Left kidney (tissue), 2 donors: Measurements from ENCODE around the gene DPYD. TPM values are rescaled to one million over a fixed set of nuclear protein-coding genes. Genes with fewer than 3 reads are reported as not detected.

Experiments used
- DNase-seq: peaks from one replicate; pipeline ENCODE4 v3.0.0-alpha.2; 2013
- polyA plus RNA-seq: library from polyadenylated mRNA; unstranded; fragments of 120-200 nt; gene quantifications from one replicate; pipeline ENCODE4 v1.2.1, GENCODE V29; 2013; ENCODE audit not compliant: insufficient read length

DPYD gene
- polyA plus RNA-seq, 1 donor = 11.9 TPM

DNA sequence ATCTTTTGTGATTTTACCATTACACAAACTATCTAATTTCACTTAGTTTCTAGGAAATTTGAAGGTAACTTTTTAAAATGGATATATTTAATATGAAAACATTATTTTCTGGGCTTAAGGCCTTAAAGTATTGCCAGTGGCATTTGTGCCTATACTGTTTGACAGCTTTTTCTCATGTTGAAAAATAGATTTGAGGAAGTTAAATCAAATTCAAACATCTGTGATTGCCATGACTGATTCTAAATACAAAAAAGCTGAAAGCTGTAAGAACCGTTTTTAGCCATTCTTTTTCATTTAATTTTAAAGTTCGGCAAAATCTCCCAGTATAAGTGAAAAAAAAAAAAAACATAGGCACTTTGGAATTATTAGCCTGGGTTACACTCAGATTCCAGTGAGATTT is 301.1 kb downstream of the DPYD start:
- no peak for DNase-seq

DNA sequence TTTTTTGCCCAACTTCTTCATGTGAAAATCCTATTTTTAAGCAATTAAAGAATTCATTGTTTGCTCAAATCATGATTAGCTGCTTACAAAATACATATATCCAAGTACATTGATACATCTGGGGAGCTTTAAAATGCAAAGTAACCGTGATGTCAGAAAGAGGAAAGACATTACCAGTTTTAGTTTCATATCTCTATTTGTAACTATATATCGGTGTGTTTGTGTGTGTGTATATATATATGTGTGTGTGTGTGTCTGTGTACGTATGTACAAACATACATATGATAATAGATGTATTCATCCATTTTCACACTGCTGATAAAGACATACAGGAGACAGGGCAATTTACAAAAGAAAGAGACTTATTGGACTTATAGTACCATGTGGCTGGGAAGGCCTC is 310.1 kb downstream of the DPYD start:
- DNase-seq = no peak

DNA sequence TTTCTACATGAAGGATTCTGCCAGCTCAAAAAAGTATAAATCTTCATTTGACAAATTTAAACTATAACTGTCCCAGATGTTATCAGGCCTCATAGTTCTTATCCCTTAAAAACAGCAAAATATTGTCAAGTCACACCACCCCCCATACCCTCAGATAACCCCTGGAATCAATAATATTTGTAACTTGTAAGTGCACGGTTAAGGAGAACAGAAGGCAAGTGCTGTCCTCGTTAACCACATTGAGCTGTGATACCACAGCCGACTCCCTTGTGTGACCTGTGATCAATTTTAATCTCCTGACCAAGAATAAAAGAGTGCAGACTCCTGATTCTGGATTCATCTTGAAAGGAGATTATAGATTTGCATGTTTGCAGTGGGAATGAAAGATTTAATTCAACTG is 310.7 kb downstream of the DPYD start:
- no peak for DNase-seq

DNA sequence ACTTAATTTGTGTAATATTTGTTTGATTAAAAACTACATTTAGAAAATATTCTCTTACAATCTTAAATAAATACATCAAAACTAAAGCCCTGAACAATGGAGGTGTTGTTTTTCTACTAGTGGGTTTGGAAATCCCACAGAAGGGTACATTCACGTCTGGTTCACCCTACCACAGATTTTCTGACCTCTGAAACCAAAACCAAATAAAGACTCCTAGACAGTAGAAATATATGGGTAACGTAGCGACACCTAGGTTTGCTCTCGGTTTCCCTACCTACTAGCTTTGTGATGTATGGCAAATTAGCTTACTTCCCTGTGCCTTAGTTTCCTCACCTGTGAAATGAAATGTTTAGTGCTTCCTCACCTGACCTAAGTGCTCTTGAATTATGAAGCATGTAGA is 312.6 kb downstream of the DPYD start:
- DNase-seq = no peak

DNA sequence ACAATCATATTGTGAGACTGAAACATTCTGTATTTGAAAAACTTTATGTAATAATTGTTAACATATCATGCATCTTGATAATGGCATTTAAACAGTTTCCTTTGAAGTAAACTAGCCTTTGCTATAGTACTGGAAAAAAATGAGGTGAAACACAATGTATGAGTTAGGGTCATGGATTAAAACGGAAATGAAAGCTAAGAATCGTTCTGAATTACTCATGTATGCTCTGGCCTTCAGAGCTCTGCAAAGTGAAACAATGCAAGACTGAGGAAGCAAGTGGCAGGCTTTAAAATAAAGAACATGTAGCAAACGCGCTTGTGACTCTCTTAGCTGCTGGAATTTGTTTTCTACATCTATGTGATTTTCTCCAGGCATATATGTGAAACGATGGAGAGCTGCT is 317.1 kb downstream of the DPYD start:
- DNase-seq = no peak

DNA sequence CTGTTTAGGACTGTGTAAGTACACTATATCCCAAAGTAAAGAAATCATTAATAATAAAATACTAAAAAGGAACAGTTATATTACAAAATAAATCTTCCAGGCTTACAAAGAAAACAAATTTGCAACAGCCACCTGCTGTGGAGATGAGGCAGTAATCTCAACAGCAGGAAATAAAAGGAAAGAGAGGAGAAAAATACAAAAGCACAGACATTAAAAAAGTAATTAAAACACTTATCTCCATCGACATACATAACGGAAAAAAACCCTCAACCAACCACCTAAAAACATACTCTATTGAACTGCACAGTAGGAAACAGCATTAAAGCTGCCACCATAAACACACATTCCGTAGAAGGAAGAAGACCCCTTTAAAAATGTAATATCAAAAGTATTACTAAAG is 317.6 kb downstream of the DPYD start:
- no peak for DNase-seq

DNA sequence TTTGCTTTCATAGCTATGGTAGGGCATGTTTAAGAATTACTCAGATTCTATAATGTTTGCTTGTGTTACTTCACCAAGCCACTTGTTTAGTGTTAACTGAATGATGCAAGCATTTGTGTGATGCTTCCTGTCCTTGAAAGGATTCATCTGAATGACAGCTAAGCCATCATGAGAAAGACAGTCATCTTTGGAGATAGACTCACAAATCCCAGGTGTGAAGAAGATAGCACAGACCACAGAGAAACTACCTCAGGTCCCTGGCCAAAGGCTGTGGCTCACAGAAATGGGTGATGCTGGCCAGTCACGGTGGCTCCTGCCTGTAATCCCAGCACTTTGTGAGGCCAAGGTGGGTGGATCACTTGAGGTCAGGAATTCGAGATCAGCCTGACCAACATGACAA is 321.4 kb downstream of the DPYD start:
- no peak for DNase-seq

DNA sequence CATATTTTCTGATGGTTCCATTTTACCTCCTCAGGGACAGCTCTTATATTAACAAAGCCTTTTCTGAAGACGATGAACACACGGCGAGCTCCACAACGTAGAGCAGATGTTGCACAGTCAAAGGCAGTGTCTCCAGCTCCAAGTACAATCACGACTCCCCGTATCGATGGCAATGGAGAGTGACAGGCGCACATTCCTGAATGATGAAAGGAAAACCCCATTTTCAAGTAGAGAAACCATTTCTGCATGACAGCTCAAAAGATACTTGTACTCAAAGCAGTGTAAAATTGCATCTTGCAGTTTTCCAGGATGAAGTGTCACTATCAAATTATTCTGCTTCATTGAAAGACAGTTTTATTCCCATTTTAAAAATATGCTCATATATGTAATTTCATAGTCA is 327.6 kb downstream of the DPYD start:
- DNase-seq = no peak

DNA sequence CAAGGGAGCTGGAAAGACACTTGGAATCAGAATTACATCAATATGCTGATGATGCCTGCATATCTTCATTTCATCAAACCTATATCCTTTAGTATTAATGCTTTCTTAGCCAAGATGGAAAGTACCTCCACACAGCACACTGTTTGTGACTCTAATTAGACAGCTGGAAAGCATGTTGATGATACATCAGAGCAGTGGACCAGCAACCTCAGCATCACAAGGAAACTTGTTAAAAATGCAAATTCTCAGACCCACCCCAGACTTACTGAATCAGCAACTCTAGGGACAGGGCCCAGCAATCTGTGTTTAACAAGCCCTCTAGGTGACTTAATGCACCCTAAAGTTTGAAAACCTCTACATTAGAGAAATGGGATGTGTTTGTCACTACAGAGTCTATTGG is 332.1 kb downstream of the DPYD start:
- DNase-seq = no peak

DNA sequence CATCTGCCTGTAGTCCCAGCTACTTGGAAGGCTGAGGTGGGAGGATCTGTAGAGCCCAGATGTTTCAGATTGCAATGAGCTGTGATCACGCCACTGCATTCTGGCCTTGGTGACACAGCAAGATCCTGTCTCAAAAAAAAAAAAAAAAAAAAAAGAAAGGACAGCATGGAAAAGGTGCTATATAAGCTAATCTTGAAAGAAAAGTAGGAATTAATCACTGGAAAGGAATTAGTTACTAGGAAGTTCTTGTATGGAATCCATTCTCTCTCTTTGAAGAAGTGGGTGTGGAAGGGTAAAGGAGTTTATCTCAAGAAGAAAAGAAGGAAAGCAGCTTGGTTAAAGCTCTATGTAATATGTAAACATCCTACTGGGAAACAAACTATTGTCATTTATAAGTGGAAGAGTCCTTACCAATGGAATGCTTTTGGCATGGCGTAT is 339.2 kb downstream of the DPYD start:
- DNase-seq = no peak

DNA sequence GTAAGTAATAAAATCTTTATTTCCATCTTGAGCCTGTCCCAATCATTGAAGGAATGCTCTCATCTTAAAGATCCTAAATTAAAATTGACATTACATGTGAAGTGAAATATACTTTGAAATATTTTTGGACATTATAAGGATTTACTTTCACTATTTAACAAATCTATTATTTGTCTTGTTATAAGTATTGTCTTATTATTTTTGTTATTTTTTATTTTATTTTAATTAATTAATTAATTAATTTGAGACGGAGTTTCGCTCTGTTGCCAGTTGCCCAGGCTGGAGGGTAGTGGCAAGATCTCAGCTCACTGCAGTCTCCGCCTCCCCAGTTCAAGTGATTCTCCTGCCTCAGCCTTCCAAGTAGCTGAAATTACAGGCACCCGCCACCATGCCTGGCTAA is 343.2 kb downstream of the DPYD start:
- no peak for DNase-seq

DNA sequence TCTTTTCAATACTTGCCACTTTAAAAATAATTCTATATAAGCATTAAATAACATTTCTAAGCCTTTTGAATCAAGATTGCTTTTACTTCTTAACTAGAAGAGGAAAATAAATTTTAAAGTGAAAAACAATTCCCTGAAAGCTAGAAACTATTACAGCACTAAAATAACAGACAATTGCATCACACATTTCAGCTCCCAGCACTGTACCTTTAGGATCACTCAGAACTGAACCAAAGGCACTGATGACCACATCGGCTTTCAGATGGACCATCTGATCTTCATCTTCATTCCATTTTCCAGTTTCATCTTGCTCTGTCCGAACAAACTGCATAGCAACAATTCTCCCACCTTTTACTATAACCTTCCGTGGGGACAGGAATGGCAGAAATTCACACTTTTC is 347.3 kb downstream of the DPYD start:
- DNase-seq = no peak

DNA sequence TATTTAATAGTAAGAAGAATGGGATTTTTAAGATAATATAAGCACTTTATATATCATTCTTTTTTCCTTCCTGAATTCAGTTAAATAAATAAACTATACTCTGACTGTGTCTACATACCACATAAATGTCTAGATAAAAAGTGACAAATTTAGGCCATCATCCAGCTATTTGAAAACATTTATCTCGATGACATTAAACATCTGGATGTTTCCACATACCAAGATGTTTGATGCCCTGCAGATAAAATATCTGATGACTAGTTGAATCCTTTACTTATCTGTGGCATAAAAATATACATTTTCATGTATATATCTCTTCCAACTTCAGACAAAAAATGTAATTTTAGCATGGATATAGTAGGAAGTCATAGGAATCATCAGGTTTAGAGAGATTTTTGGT is 348.3 kb downstream of the DPYD start:
- DNase-seq = no peak

DNA sequence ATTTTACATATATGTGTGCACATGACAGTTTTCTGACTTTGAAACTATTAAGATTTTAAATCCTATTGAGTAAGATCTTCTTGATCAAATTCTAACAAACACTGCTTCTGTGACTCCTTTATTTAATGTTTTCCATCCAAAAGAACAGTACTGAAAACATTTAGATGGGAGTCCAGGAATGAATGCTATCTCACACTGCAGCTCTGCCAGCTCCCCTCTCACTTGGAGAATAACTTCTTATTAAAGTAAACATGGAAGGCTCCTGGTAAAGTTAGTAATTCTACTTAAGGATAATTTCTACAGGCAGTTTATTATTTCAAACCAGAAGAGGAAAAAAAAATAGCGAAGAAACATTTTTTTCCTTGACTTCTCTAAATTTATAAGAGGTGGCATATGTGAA is 349.1 kb downstream of the DPYD start:
- no peak for DNase-seq

DNA sequence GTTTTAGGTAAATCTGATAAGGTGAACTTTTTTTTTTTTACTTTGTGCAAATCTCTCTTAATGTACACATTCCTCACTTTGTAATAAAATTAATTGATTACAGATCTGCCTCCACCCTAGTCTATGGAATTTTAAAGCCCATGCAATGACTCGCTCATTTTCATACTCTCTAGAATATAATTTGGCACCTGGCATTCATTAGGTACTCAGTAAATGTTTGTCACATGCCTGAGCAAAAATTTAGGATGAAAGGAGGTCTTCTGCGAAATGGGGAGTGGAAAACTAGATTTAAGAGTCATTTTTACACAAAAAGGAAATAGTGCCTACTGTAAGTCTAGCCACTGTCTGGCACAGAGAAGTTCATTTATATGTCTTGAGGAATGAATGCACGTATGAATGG is 350.1 kb downstream of the DPYD start:
- DNase-seq = no peak

DNA sequence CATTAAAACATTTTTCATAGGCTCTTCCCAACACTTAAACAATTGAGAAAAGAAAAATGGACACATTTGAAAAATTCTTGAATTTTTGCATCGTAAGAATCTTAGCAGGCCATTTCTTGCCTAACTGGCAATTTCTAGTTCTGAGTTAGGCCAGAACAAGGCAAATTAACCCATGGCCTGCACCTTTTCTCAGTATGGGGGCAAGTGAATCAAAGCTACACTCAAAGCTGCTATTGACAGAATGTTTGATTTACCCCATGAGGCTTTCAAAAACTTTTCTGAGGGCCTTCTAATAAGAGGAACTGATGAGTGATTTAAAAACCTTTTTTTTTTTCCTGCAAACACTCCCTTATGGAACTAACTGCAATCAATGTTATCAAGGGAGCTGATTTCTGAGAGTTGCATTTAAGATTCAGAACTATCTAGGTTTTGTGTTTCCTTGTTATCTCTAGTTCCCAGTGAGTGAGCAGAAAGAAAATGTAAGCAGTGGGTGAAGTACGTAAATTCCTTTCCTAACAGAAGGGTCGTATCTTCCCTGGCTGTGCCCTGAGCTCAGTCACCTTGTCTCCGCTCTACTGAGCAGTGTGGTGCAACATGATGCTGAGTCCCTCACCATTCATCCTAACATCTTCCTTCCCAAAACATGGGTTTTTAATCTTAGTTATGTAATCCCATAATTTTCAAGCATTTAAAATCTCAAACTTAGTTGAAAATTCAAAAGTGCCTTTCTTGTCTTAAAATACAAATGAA is 353.7 kb downstream of the DPYD start:
- no peak for DNase-seq

DNA sequence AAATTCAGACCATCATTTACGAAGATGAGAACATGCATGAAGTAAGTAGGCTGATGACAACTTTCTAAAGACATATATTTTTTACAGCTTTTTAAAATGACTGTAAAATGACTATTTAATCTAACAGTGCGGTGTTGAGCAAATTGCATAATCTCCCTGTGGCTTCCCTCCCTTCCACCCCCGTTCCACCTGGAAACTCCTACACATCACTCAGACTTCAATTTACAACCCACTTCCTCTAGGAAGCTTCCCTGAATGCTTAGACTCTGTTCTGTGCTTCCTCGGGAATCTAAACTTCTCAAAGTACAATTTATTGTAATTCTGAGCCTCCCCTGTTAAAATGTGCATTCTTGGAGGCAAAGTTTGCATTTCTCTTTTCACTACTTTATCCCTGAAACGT is 354.9 kb downstream of the DPYD start:
- no peak for DNase-seq

DNA sequence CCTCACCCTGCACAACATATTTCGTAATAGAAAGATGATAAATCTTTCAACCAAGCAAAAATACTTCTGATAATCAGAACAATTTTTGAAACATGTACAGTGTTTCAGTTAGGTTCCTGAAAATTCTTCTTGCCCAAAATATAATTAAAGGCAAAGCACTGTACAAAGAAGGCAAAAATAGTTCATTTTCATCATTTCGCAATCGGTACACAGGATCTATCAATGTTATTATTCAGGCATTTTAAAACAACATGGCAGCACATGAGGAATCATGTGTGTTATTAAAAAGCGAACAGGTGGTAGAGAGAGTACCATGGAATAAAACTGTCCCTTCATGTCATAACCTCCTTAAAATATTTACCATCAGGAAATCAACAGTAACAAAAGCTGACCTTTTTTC is 356.9 kb downstream of the DPYD start:
- DNase-seq = no peak

DNA sequence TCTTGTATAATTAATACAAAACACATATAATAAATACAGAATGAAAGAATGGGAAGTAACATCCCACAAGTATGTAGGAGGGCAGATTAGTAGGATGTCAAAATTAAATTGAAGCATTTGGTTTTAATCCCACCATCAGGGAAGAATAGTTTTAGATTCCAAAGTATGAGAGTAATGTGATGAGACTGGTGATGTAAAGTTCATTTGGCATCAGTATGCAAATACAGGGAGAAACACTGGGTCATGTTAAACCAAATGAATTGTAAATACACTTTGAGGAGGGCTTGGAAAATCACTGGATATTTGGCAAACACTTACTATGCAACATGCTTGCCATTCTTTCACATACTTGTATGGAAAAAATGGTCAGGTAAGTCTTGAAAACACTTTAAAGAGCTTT is 358.8 kb downstream of the DPYD start:
- no peak for DNase-seq

DNA sequence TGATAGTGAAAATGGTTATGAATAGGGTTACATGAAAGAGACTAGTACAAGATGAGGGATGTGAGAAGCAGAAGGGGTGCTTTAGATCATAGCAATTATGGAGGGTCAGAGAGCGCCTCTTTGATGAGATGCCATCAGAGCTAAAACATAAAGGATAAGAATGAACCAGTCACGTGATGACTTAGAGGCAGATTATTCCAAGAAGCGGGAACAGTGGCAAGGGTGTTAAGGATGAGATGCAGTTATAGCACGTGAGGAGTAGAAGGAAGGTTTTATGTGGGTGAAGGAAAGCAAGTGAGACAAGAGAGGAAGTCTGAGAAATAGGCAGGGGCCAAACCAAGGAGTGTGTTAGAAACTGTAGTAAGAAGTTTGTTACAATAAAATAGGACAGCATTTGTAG is 360.1 kb downstream of the DPYD start:
- DNase-seq = no peak

DNA sequence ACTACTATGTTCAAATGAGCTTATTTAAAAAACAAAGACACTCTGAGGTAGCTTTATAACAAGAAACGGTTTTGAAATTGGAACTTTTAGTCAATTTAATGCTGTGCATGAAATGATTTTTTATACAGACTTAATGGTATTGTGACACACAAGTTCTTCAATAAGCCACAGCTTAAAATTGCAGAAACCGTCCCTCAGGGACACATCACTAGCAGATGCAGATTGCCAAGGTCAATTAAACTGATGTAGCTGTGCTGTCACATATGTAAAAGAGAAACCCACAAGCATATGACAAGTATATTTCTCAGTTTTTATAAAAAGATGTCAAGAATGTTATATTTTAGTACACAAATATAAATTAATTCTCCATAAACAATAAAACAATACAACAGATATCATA is 366.9 kb downstream of the DPYD start:
- DNase-seq = no peak

DNA sequence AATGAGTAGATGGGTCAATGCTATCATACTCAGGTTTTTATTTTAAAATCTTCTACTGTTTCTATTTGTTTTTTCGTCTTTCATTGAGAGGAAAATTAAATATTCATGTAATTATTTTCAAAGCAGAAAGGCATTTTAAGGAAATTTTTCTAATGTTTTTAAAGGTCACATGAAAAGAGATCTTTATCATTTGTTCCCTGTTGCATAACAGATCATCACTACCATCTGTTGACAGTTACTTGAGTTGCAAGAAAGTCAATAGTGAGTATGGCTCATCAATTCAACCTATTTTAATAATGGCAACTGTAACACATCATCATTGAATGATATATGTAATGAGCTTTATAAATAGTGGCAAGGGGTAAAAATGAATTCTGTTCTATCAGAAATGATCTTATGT is 369.7 kb downstream of the DPYD start:
- DNase-seq = no peak

DNA sequence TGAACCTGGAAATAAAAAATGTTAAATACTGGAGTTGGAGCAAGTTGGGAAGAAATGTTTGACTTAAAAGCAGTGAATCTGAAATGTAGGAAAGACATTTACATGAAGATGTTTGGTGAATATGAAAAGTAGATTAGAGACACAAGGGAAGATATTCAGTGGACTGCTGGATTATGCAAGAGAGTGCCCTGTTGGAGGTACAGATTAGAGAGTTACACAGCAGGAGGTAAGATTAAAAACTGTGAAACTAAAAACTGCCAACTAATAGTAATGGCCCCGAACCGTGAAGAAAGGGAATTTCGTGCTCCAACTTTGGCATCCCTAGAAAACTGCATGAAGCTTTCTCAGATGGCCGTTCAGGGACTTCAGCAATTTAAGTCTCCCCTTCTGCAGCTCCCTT is 375.4 kb downstream of the DPYD start:
- no peak for DNase-seq

DNA sequence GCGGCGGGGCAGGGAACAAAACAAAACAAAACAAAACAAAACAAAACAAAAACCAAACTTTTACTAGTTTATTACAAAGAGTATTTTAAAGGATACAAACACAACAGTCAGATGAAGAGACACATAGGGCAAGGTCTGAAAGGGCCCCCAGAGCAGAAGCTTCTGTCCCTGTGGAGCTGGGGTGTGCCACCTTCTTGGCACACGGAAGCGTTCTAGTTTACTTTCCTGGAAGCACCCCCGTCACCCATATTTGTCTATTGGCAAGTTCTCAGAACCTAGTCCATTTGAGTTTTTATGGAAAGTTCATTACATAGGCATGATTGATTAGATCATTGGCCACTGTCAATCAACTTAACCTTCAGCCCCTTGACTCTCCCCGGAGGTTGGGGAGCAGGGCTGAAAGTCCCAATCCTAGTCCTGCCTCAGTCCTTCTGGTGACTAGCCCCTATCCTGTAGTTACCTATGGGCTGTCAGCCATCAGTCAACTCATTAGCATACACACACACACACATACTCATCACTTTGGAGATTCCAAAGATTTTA is 380.4 kb downstream of the DPYD start:
- no peak for DNase-seq

DNA sequence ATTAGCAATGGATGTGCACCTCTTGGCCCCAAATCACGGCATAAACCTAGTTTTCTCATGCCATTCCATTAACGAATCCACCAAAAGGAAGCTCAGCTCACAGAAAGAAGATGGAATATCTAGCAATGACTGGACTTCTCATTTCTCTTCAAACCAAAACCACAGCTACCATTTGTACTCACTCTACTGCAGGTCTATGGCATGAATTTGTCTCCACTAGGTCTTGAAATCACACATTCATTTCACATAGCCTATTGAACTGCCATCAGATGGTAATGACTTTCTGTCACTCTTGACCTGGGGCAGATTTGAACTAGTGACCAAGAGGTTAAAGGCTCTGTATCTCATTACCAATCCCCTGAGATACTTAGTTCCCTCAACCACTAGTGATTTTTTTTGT is 382.7 kb downstream of the DPYD start:
- no peak for DNase-seq
